ENCODE results near the gene TANC1. TPM values are rescaled to one million over a fixed set of nuclear protein-coding genes. Genes with fewer than 3 reads are reported as not detected.

The TANC1 gene
- total RNA-seq, 1 donor from 2014 or later = 61.9 TPM

DNA sequence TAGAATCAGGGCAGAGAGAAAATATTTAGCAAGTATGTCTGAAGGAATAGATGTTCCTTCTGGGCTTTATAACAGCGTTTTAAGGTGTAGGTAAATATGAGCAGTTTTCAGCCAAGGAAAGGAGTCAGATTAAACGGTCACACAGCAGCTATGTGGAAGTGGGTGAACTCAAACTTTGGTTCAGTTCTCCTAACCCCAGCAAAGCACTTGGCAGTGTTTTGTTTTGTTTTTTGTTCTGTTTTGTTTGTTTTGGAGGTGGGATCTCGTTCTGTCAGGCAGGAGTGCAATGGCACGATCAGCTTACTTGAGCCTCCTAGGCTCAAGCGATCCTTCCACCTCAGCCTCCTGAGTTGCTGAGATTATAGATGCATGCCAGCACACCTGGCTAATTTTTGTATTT lies 24.6 kb downstream of the TANC1 start:
- H3K27me3 ChIP-seq = no peaks in the 10 kb centered on the region
- H3K4me3 ChIP-seq = no peak overlapping the region
- no peaks in the 10 kb centered on the region for H3K36me3 ChIP-seq
- TF ChIP-seq CTCF (IDR thresholded peaks at IDR 0.05) (no peak), POLR2A (IDR thresholded peaks at IDR 0.05) (no peak), POLR2AphosphoS5 (IDR thresholded peaks at IDR 0.05; ENCODE audit: insufficient read depth in 1 of 2, low read depth in 1 of 2) (no peak)
- intact Hi-C loops (cut with DNase I) = no loop called here
- H3K9me3 ChIP-seq = no peaks in the 10 kb centered on the region
- no peak overlapping the region for H3K27ac ChIP-seq
- no peak for DNase-seq (ENCODE audit: extremely low spot score in 2 of 2)
- H3K4me1 ChIP-seq = peaks cover 15% of the 10 kb centered on the region

DNA sequence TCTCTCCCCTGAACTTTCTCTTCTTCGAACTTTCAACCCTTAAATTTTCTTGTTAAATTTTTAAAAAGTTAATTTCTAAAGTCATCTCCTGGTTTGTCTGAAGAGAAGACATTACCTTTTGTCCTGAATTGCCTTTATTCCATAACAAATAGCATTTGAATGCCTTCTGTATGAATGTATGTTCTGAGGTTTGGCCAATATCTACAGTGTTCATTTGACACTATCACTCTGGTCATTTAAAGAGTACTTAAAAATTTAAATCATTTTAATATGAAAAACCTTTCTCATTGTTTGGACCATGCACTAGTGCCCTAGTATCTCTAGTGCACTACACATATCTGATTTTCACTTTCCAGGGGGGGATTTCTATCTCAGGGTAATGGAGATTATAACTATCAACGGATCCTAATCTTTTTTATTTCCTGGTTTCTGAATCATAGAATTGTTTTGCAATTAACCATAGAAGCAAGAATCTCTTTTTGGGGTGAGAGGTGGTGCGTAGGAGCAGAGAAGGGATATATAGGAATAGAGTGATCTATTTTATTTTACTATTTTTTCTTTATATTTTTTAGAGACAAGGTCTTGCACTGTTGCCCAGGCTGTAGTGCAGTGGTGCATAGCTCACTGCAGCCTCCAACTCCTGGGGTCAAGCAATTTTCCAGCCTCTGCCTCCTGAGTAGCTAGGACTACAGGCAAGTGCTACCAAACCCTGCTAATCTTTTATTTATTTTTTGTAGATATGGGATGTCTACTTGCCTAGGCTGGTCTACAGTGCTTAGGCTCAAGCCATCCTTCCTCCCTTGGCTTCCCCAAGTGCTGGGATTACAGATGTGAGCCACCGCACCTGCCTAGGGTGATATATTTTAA lies 25.5 kb downstream of the TANC1 start:
- H3K27ac ChIP-seq = no peak overlapping the region
- H3K27me3 ChIP-seq = no peaks in the 10 kb centered on the region
- no peak overlapping the region for H3K4me3 ChIP-seq
- H3K4me1 ChIP-seq = peaks cover 15% of the 10 kb centered on the region
- DNase-seq (ENCODE audit: extremely low spot score in 2 of 2) = no peak
- H3K9me3 ChIP-seq = no peaks in the 10 kb centered on the region
- intact Hi-C loops (cut with DNase I) = no loop called here
- no peaks in the 10 kb centered on the region for H3K36me3 ChIP-seq
- TF ChIP-seq POLR2AphosphoS5 (IDR thresholded peaks at IDR 0.05; ENCODE audit: insufficient read depth in 1 of 2, low read depth in 1 of 2) = no peak
- no peak for TF ChIP-seq CTCF (IDR thresholded peaks at IDR 0.05)

- H3K27me3 ChIP-seq = no peaks in the 10 kb centered on the region
- TF ChIP-seq POLR2AphosphoS5 (IDR thresholded peaks at IDR 0.05; ENCODE audit: insufficient read depth in 1 of 2, low read depth in 1 of 2) (no peak), CTCF (IDR thresholded peaks at IDR 0.05) (no peak), POLR2A (IDR thresholded peaks at IDR 0.05) (no peak)
- H3K4me1 ChIP-seq = peaks cover 20% of the 10 kb centered on the region
- no peaks in the 10 kb centered on the region for H3K36me3 ChIP-seq
- no peak for DNase-seq (ENCODE audit: extremely low spot score in 2 of 2)
- H3K27ac ChIP-seq = no peak overlapping the region
- H3K9me3 ChIP-seq = no peaks in the 10 kb centered on the region
- intact Hi-C loops (cut with DNase I) = no loop called here
- no peak overlapping the region for H3K4me3 ChIP-seq
Observed at GRCh38 chr2:158994920-158995676, 26.7 kb downstream of the TANC1 start.

DNA sequence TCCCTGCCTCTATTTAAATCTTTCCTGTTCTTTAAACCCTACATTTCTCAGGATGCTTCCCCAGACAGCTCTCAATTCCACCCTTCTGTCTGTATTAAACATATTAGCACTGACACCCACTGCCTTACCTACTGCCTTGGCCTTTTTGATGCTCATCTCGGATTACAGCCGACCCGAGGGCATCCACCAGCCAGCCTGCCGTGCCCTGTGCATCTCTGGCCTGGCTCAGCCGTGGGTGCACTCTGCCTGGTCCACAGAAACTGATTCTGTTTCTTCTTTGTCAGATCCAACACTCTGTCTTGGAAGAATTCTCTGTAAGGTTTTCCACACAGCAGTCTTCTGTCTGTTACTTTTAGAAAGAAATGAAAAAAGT lies 27.2 kb downstream of the TANC1 start:
- Histone ChIP-seq H3K36me3 (no peaks in the 10 kb centered on the region), H3K9me3 (no peaks in the 10 kb centered on the region), H3K27me3 (no peaks in the 10 kb centered on the region), H3K27ac (no peak overlapping the region), H3K4me1 (peaks cover 20% of the 10 kb centered on the region), H3K4me3 (no peak overlapping the region)
- DNase-seq (ENCODE audit: extremely low spot score in 2 of 2) = no peak
- TF ChIP-seq CTCF (IDR thresholded peaks at IDR 0.05) = no peak
- no peak for TF ChIP-seq POLR2A (IDR thresholded peaks at IDR 0.05)
- TF ChIP-seq POLR2AphosphoS5 (IDR thresholded peaks at IDR 0.05; ENCODE audit: insufficient read depth in 1 of 2, low read depth in 1 of 2) = no peak
- intact Hi-C loops (cut with DNase I) = no loop called here

Measured in vagina (tissue), 2 donors.